CD4-positive, alpha-beta T cell treated with Interleukin-4 for 1 hour (primary cell): Measurements from ENCODE around the gene OTOA.
"Not testable (repeated sequence)": the region's sequence is repeated elsewhere in the genome, so short reads cannot be mapped to it uniquely, and the experiment has no call there.

Experiments
- DNase-seq, 2 donors: peaks; one replicate each; pipeline ENCODE4 v3.0.0-alpha.2; 2020 to 2022

OTOA gene

GRCh38 chr16:21683184-21683583, 19.4 kb downstream of the OTOA start:
- no peak for DNase-seq

- peak; percentile 15 to 34 for DNase-seq
These were observed 20.4 kb downstream of the OTOA start for GRCh38 chr16:21684199-21684598.

- DNase-seq, result no peak
These were observed 21.3 kb downstream of the OTOA start for GRCh38 chr16:21685034-21685455.

GRCh38 chr16:21689107-21689506, 25.3 kb downstream of the OTOA start:
- DNase-seq, result no peak

GRCh38 chr16:21690967-21691366, 27.2 kb downstream of the OTOA start:
- not testable (repeated sequence) for DNase-seq

- DNase-seq, result no peak
These were observed 30.8 kb downstream of the OTOA start for GRCh38 chr16:21694609-21695008.

- no peak for DNase-seq
These were observed 33.3 kb downstream of the OTOA start for GRCh38 chr16:21697032-21697431.

GRCh38 chr16:21698169-21699032, 34.6 kb downstream of the OTOA start:
- no peak for DNase-seq

- DNase-seq, result no peak
These were observed 37.5 kb downstream of the OTOA start for GRCh38 chr16:21701271-21701670.

GRCh38 chr16:21702276-21702675, 38.5 kb downstream of the OTOA start:
- no peak for DNase-seq

GRCh38 chr16:21703156-21703555, 39.4 kb downstream of the OTOA start:
- no peak for DNase-seq

- no peak for DNase-seq
These were observed 39.9 kb downstream of the OTOA start for GRCh38 chr16:21703589-21704174.

GRCh38 chr16:21704266-21704665, 40.5 kb downstream of the OTOA start:
- no peak for DNase-seq

GRCh38 chr16:21704733-21705132, 41.0 kb downstream of the OTOA start:
- DNase-seq, result no peak

- peak; percentile 86 to 88 for DNase-seq
These were observed 44.9 kb downstream of the OTOA start for GRCh38 chr16:21708533-21709115.

GRCh38 chr16:21710938-21711337, 47.2 kb downstream of the OTOA start:
- DNase-seq, result no peak

- DNase-seq, result no peak
These were observed 50.0 kb downstream of the OTOA start for GRCh38 chr16:21713549-21714368.

- DNase-seq, result not testable (repeated sequence)
These were observed 50.5 kb downstream of the OTOA start for GRCh38 chr16:21714369-21714618.

- DNase-seq, result no peak
These were observed 53.8 kb downstream of the OTOA start for GRCh38 chr16:21717608-21718007.

- DNase-seq, result no peak
These were observed 55.5 kb downstream of the OTOA start for GRCh38 chr16:21719283-21719682.

GRCh38 chr16:21720533-21720932, 56.8 kb downstream of the OTOA start:
- DNase-seq, result no peak

- no peak for DNase-seq
These were observed 59.1 kb downstream of the OTOA start for GRCh38 chr16:21722771-21723455.

- DNase-seq, result no peak
These were observed 59.8 kb downstream of the OTOA start for GRCh38 chr16:21723532-21723931.
